ENCODE data around the gene HDGFL3.
"Not testable (repeated sequence)": the region's sequence is repeated elsewhere in the genome, so short reads cannot be mapped to it uniquely, and the experiment has no call there.

The HDGFL3 gene

GRCh38 chr15:83099290-83099689 is 108.3 kb downstream of the HDGFL3 start:
- Histone ChIP-seq H3K4me3 (ENCODE audit: insufficient read length, low read depth) (no peak overlapping the region), H3K4me1 (ENCODE audit: insufficient read depth, insufficient read length) (no peaks in the 10 kb centered on the region), H3K9ac (ENCODE audit: insufficient read length, low read depth) (no peak overlapping the region), H3K27me3 (ENCODE audit: insufficient read depth, insufficient read length) (no peaks in the 10 kb centered on the region), H3K9me3 (ENCODE audit: insufficient read depth, low read length) (no peaks in the 10 kb centered on the region), H3K36me3 (ENCODE audit: insufficient read depth, insufficient read length, low read length) (no peaks in the 10 kb centered on the region)
- no peak for TF ChIP-seq ZNF274 (IDR thresholded peaks at IDR 0.05; ENCODE audit: low read depth, low read length)
- TF ChIP-seq SUZ12 (IDR thresholded peaks at IDR 0.05; ENCODE audit: extremely low read depth, insufficient read depth, insufficient read length), result no peak
- no peak for TF ChIP-seq YY1 (IDR thresholded peaks at IDR 0.05; ENCODE audit: insufficient read depth, insufficient read length)
- no peak for DNase-seq (ENCODE audit: low read depth, low spot score)

- no peak for TF ChIP-seq SUZ12 (IDR thresholded peaks at IDR 0.05; ENCODE audit: extremely low read depth, insufficient read depth, insufficient read length)
- TF ChIP-seq YY1 (IDR thresholded peaks at IDR 0.05; ENCODE audit: insufficient read depth, insufficient read length), result no peak
- TF ChIP-seq ZNF274 (IDR thresholded peaks at IDR 0.05; ENCODE audit: low read depth, low read length), result no peak
- no peak for DNase-seq (ENCODE audit: low read depth, low spot score)
- H3K9ac ChIP-seq (ENCODE audit: insufficient read length, low read depth), result no peak overlapping the region
- H3K9me3 ChIP-seq (ENCODE audit: insufficient read depth, low read length), result no peaks in the 10 kb centered on the region
- H3K4me3 ChIP-seq (ENCODE audit: insufficient read length, low read depth), result no peak overlapping the region
- no peaks in the 10 kb centered on the region for H3K36me3 ChIP-seq (ENCODE audit: insufficient read depth, insufficient read length, low read length)
- no peaks in the 10 kb centered on the region for H3K27me3 ChIP-seq (ENCODE audit: insufficient read depth, insufficient read length)
- H3K4me1 ChIP-seq (ENCODE audit: insufficient read depth, insufficient read length), result no peaks in the 10 kb centered on the region
These were observed 109.5 kb downstream of the HDGFL3 start for GRCh38 chr15:83098079-83098478.

GRCh38 chr15:83094583-83094982 is 113.0 kb downstream of the HDGFL3 start:
- Histone ChIP-seq H3K36me3 (ENCODE audit: insufficient read depth, insufficient read length, low read length) (no peaks in the 10 kb centered on the region), H3K9me3 (ENCODE audit: insufficient read depth, low read length) (no peaks in the 10 kb centered on the region), H3K4me1 (ENCODE audit: insufficient read depth, insufficient read length) (no peaks in the 10 kb centered on the region), H3K4me3 (ENCODE audit: insufficient read length, low read depth) (no peak overlapping the region), H3K27me3 (ENCODE audit: insufficient read depth, insufficient read length) (no peaks in the 10 kb centered on the region), H3K9ac (ENCODE audit: insufficient read length, low read depth) (no peak overlapping the region)
- no peak for DNase-seq (ENCODE audit: low read depth, low spot score)
- TF ChIP-seq ZNF274 (IDR thresholded peaks at IDR 0.05; ENCODE audit: low read depth, low read length) (no peak), SUZ12 (IDR thresholded peaks at IDR 0.05; ENCODE audit: extremely low read depth, insufficient read depth, insufficient read length) (no peak), YY1 (IDR thresholded peaks at IDR 0.05; ENCODE audit: insufficient read depth, insufficient read length) (no peak)

GRCh38 chr15:83092309-83092976 is 115.2 kb downstream of the HDGFL3 start:
- no peak for TF ChIP-seq SUZ12 (IDR thresholded peaks at IDR 0.05; ENCODE audit: extremely low read depth, insufficient read depth, insufficient read length)
- H3K9ac ChIP-seq (ENCODE audit: insufficient read length, low read depth), result no peak overlapping the region
- H3K4me1 ChIP-seq (ENCODE audit: insufficient read depth, insufficient read length), result no peaks in the 10 kb centered on the region
- H3K9me3 ChIP-seq (ENCODE audit: insufficient read depth, low read length), result no peaks in the 10 kb centered on the region
- no peak overlapping the region for H3K4me3 ChIP-seq (ENCODE audit: insufficient read length, low read depth)
- DNase-seq (ENCODE audit: low read depth, low spot score), result no peak
- H3K36me3 ChIP-seq (ENCODE audit: insufficient read depth, insufficient read length, low read length), result no peaks in the 10 kb centered on the region
- H3K27me3 ChIP-seq (ENCODE audit: insufficient read depth, insufficient read length), result no peaks in the 10 kb centered on the region

GRCh38 chr15:83091965-83092308 is 115.7 kb downstream of the HDGFL3 start:
- H3K4me1 ChIP-seq (ENCODE audit: insufficient read depth, insufficient read length); H3K4me3 ChIP-seq (ENCODE audit: insufficient read length, low read depth); H3K9ac ChIP-seq (ENCODE audit: insufficient read length, low read depth); H3K9me3 ChIP-seq (ENCODE audit: insufficient read depth, low read length); DNase-seq (ENCODE audit: low read depth, low spot score); H3K27me3 ChIP-seq (ENCODE audit: insufficient read depth, insufficient read length); H3K36me3 ChIP-seq (ENCODE audit: insufficient read depth, insufficient read length, low read length): not testable (repeated sequence)

GRCh38 chr15:83090465-83090864 is 117.2 kb downstream of the HDGFL3 start:
- H3K36me3 ChIP-seq (ENCODE audit: insufficient read depth, insufficient read length, low read length), result no peaks in the 10 kb centered on the region
- H3K27me3 ChIP-seq (ENCODE audit: insufficient read depth, insufficient read length), result no peaks in the 10 kb centered on the region
- DNase-seq (ENCODE audit: low read depth, low spot score), result no peak
- H3K9ac ChIP-seq (ENCODE audit: insufficient read length, low read depth), result no peak overlapping the region
- H3K9me3 ChIP-seq (ENCODE audit: insufficient read depth, low read length), result no peaks in the 10 kb centered on the region
- no peak overlapping the region for H3K4me3 ChIP-seq (ENCODE audit: insufficient read length, low read depth)
- no peaks in the 10 kb centered on the region for H3K4me1 ChIP-seq (ENCODE audit: insufficient read depth, insufficient read length)
- TF ChIP-seq SUZ12 (IDR thresholded peaks at IDR 0.05; ENCODE audit: extremely low read depth, insufficient read depth, insufficient read length) (no peak), YY1 (IDR thresholded peaks at IDR 0.05; ENCODE audit: insufficient read depth, insufficient read length) (no peak), ZNF274 (IDR thresholded peaks at IDR 0.05; ENCODE audit: low read depth, low read length) (no peak)

- H3K4me3 ChIP-seq (ENCODE audit: insufficient read length, low read depth), result no peak overlapping the region
- H3K9ac ChIP-seq (ENCODE audit: insufficient read length, low read depth), result no peak overlapping the region
- TF ChIP-seq YY1 (IDR thresholded peaks at IDR 0.05; ENCODE audit: insufficient read depth, insufficient read length) (no peak), SUZ12 (IDR thresholded peaks at IDR 0.05; ENCODE audit: extremely low read depth, insufficient read depth, insufficient read length) (no peak), ZNF274 (IDR thresholded peaks at IDR 0.05; ENCODE audit: low read depth, low read length) (no peak)
- H3K27me3 ChIP-seq (ENCODE audit: insufficient read depth, insufficient read length), result no peaks in the 10 kb centered on the region
- H3K4me1 ChIP-seq (ENCODE audit: insufficient read depth, insufficient read length), result no peaks in the 10 kb centered on the region
- no peaks in the 10 kb centered on the region for H3K9me3 ChIP-seq (ENCODE audit: insufficient read depth, low read length)
- H3K36me3 ChIP-seq (ENCODE audit: insufficient read depth, insufficient read length, low read length), result no peaks in the 10 kb centered on the region
- DNase-seq (ENCODE audit: low read depth, low spot score), result no peak
These were observed 118.7 kb downstream of the HDGFL3 start for GRCh38 chr15:83088876-83089275.

- H3K4me1 ChIP-seq (ENCODE audit: insufficient read depth, insufficient read length), result no peaks in the 10 kb centered on the region
- TF ChIP-seq ZNF274 (IDR thresholded peaks at IDR 0.05; ENCODE audit: low read depth, low read length) (no peak), SUZ12 (IDR thresholded peaks at IDR 0.05; ENCODE audit: extremely low read depth, insufficient read depth, insufficient read length) (no peak), YY1 (IDR thresholded peaks at IDR 0.05; ENCODE audit: insufficient read depth, insufficient read length) (no peak)
- H3K9ac ChIP-seq (ENCODE audit: insufficient read length, low read depth), result no peak overlapping the region
- DNase-seq (ENCODE audit: low read depth, low spot score), result no peak
- no peaks in the 10 kb centered on the region for H3K27me3 ChIP-seq (ENCODE audit: insufficient read depth, insufficient read length)
- H3K36me3 ChIP-seq (ENCODE audit: insufficient read depth, insufficient read length, low read length), result no peaks in the 10 kb centered on the region
- H3K4me3 ChIP-seq (ENCODE audit: insufficient read length, low read depth), result no peak overlapping the region
- H3K9me3 ChIP-seq (ENCODE audit: insufficient read depth, low read length), result no peaks in the 10 kb centered on the region
These were observed 120.0 kb downstream of the HDGFL3 start for GRCh38 chr15:83087576-83087975.

GRCh38 chr15:83085864-83086552 is 121.6 kb downstream of the HDGFL3 start:
- H3K36me3 ChIP-seq (ENCODE audit: insufficient read depth, insufficient read length, low read length); H3K9me3 ChIP-seq (ENCODE audit: insufficient read depth, low read length); H3K27me3 ChIP-seq (ENCODE audit: insufficient read depth, insufficient read length); H3K4me1 ChIP-seq (ENCODE audit: insufficient read depth, insufficient read length); H3K9ac ChIP-seq (ENCODE audit: insufficient read length, low read depth); DNase-seq (ENCODE audit: low read depth, low spot score); H3K4me3 ChIP-seq (ENCODE audit: insufficient read length, low read depth): not testable (repeated sequence)

- not testable (repeated sequence) for H3K9me3 ChIP-seq (ENCODE audit: insufficient read depth, low read length); H3K9ac ChIP-seq (ENCODE audit: insufficient read length, low read depth); H3K4me1 ChIP-seq (ENCODE audit: insufficient read depth, insufficient read length); H3K36me3 ChIP-seq (ENCODE audit: insufficient read depth, insufficient read length, low read length); H3K27me3 ChIP-seq (ENCODE audit: insufficient read depth, insufficient read length); DNase-seq (ENCODE audit: low read depth, low spot score); H3K4me3 ChIP-seq (ENCODE audit: insufficient read length, low read depth)
These were observed 122.2 kb downstream of the HDGFL3 start for GRCh38 chr15:83085461-83085860.
